ENCODE results near the gene ITIH5. TPM values are rescaled to one million over a fixed set of nuclear protein-coding genes. Genes with fewer than 3 reads are reported as not detected.

Gene ITIH5
- 1.1 and 3.0 TPM in 2 replicates for total RNA-seq

GRCh38 chr10:7666253-7667023, at the start of gene ITIH5:
Gene ITIH5 (minus strand): TSS chr10:7666966. CDS start chr10:7666892, 74 bp downstream.

GRCh38 chr10:7703140-7703539, 36.4 kb upstream of the ITIH5 start, which contains the start of gene ITIH2:
Gene ITIH2 (plus strand): TSS chr10:7703316. CDS start chr10:7703435, 119 bp downstream.

Other genes starting within 250 kb of the ITIH5 start
- not detected in 2 replicates for gene ITIH2, start 36.4 kb upstream of the ITIH5 start, total RNA-seq
- 6.0 and 7.0 TPM in 2 replicates for gene KIN, start 121.0 kb upstream of the ITIH5 start, total RNA-seq
- gene ATP5F1C, start 121.2 kb upstream of the ITIH5 start, total RNA-seq: 202 and 232 TPM in 2 replicates
- 1.00 and 1.4 TPM in 2 replicates for gene TAF3, start 151.5 kb upstream of the ITIH5 start, total RNA-seq